GM12878 (cell line): ENCODE measurements around the gene HSPA1A. TPM values are rescaled to one million over a fixed set of nuclear protein-coding genes. Genes with fewer than 3 reads are reported as not detected.

Source experiments
- ATAC-seq: fragments of 200-7000 bp; cut with Tn5 transposase; 3 replicates; pipeline ENCODE4 v1.9.1; 2020; ENCODE audit warnings: mild to moderate bottlenecking, moderate library complexity
- BruUV-seq: library from RNA; stranded (reverse); fragments of 400-500 nt; replicated peaks from 2 replicates; lab custom pipeline; 2021; lab: Mats Ljungman, UMichigan
- CTCF ChIA-PET: fragments of 300-600 bp; sonication (Branson Sonifier 250); formaldehyde crosslinking; extraction: SDS; loops from one replicate; lab custom pipeline; 2021; ENCODE audit warnings: inconsistent platforms; lab: Yijun Ruan, JAX
- POLR2A ChIA-PET: fragments of 350-600 bp; formaldehyde crosslinking; extraction: SDS; loops from one replicate; lab custom pipeline; 2021; ENCODE audit warnings: inconsistent platforms; lab: Charles Lee
- RAD21 ChIA-PET: fragments of 300-600 bp; sonication (Branson Sonifier 250); formaldehyde crosslinking; loops from one replicate; lab custom pipeline; 2023; ENCODE audit warnings: antibody characterized with exemption; ENCODE audit not compliant: unreplicated experiment; lab: Charles Lee
- SMC1A ChIA-PET: fragments of 300-600 bp; sonication (Branson Sonifier 250); formaldehyde crosslinking; loops from one replicate; lab custom pipeline; 2023; ENCODE audit not compliant: unreplicated experiment, uncharacterized antibody; lab: Charles Lee
- DNase-seq: peaks from one replicate; pipeline ENCODE4 v3.0.0-alpha.2; 2011; ENCODE audit warnings: low read depth, low spot score
- FAIRE-seq: peaks from 3 replicates; lab custom pipeline; 2011; peaks lifted over from hg19 to GRCh38; lab: Jason Lieb, UNC
- H2AFZ ChIP-seq: 2 replicates; pipeline ENCODE4 v1.6.0; 2011; ENCODE audit warnings: low read depth, low read length, control low read depth; ENCODE audit not compliant: control insufficient read depth
- H3K27ac ChIP-seq: 2 replicates; pipeline ENCODE4 v1.5.1; 2011; ENCODE audit warnings: control low read depth; ENCODE audit not compliant: control insufficient read depth, insufficient read depth
- H3K27me3 ChIP-seq, 2 experiments: replicated peaks in 1 of 2; 2 replicates each; pipeline versions ENCODE4 v1.6.0 to v1.6.1; 2011; ENCODE audit warnings: low read length in 1 of 2; ENCODE audit not compliant: control insufficient read depth in 2 of 2, insufficient read depth in 2 of 2
- H3K36me3 ChIP-seq, 2 experiments: 2 replicates each; pipeline ENCODE4 v1.5.1; 2011; ENCODE audit warnings: low read length in 1 of 2; ENCODE audit not compliant: control insufficient read depth in 2 of 2, insufficient read depth in 2 of 2
- H3K4me1 ChIP-seq: 2 replicates; pipeline ENCODE4 v1.6.1; 2011; ENCODE audit warnings: mild to moderate bottlenecking, low read length, moderate library complexity, mixed read lengths; ENCODE audit not compliant: control insufficient read depth, insufficient read depth
- H3K4me2 ChIP-seq: 2 replicates; pipeline ENCODE4 v1.6.0; 2011; ENCODE audit warnings: control low read depth; ENCODE audit not compliant: control insufficient read depth, insufficient read depth
- H3K4me3 ChIP-seq: fragments of 200-600 bp; sonication (generic); 2 replicates; pipeline ENCODE4 v1.5.1; 2016
- H3K79me2 ChIP-seq: 2 replicates; pipeline ENCODE4 v1.6.0; 2011; ENCODE audit warnings: low read length; ENCODE audit not compliant: control insufficient read depth, insufficient read depth
- H3K9ac ChIP-seq: 2 replicates; pipeline ENCODE4 v1.8.0; 2011; ENCODE audit warnings: low read length, control low read depth, mixed read lengths; ENCODE audit not compliant: control insufficient read depth, insufficient read depth
- H3K9me3 ChIP-seq: replicated peaks from 3 replicates; pipeline ENCODE4 v1.5.1; 2011; ENCODE audit warnings: mild to moderate bottlenecking, low read length; ENCODE audit not compliant: control insufficient read depth, insufficient read depth
- H4K20me1 ChIP-seq: 2 replicates; pipeline ENCODE4 v1.6.0; 2011; ENCODE audit not compliant: control insufficient read depth, insufficient read depth
- HDGF ChIP-seq: fragments of 450-650 bp; IDR thresholded peaks from 2 replicates; pipeline ENCODE4 v1.6.1; 2016; ENCODE audit warnings: antibody characterized with exemption
- IKZF1 ChIP-seq: fragments of 450-650 bp; conservative IDR thresholded peaks from 2 replicates; pipeline ENCODE4 v1.6.1; 2017; ENCODE audit warnings: antibody characterized with exemption, mild to moderate bottlenecking
- IRF4 ChIP-seq: IDR thresholded peaks from 2 replicates; pipeline ENCODE4 v1.6.1; 2011; ENCODE audit warnings: low read depth, low read length
- LARP7 ChIP-seq: fragments of 450-650 bp; IDR thresholded peaks from 2 replicates; pipeline ENCODE4 v1.6.1; 2017; ENCODE audit warnings: mild to moderate bottlenecking
- MXI1 ChIP-seq: fragments of 150-350 bp; IDR thresholded peaks from 2 replicates; pipeline ENCODE4 v1.6.1; 2011; ENCODE audit warnings: low read depth, mild to moderate bottlenecking, inconsistent platforms, low read length, improper control_type of control experiment
- NFXL1 ChIP-seq: fragments of 450-650 bp; IDR thresholded peaks from 2 replicates; pipeline ENCODE4 v1.6.1; 2017; ENCODE audit warnings: antibody characterized with exemption, mild to moderate bottlenecking, borderline replicate concordance
- RB1 ChIP-seq: fragments of 450-650 bp; formaldehyde crosslinking; IDR thresholded peaks from 2 replicates; pipeline ENCODE4 v1.6.1; 2017; ENCODE audit warnings: mild to moderate bottlenecking, borderline replicate concordance
- SMAD5 ChIP-seq: IDR thresholded peaks from 2 replicates; pipeline ENCODE4 v1.6.1; 2016; ENCODE audit warnings: antibody characterized with exemption, low read depth
- SMC3 ChIP-seq: IDR thresholded peaks from 2 replicates; pipeline ENCODE4 v1.6.1; 2011; ENCODE audit warnings: low read length, improper control_type of control experiment, borderline replicate concordance
- SREBF2 ChIP-seq: IDR thresholded peaks from 2 replicates; pipeline ENCODE4 v1.6.1; 2012; ENCODE audit warnings: mild to moderate bottlenecking, low read length
- TAF1 ChIP-seq: IDR thresholded peaks from 2 replicates; pipeline ENCODE4 v1.6.1; 2011; ENCODE audit warnings: mild to moderate bottlenecking, low read depth, low read length, borderline replicate concordance
- WGBS: methylation state at CpG from one replicate; pipeline ENCODE4 v1.1.6; 2016; ENCODE audit warnings: low lambda C conversion rate; ENCODE audit not compliant: insufficient replicate concordance, insufficient coverage; ENCODE audit errors: missing lambda C conversion rate; 5-methylcytosine and 5-hydroxymethylcytosine counted together
- in situ Hi-C: fragments of 300-500 bp; cut with MboI; formaldehyde crosslinking; loops from 9 replicates; pipeline ENCODE4 v1.14.3; 2018; ENCODE audit warnings: mixed read lengths
- intact Hi-C: fragments of 100-400 bp; cut with micrococcal nuclease; formaldehyde crosslinking; loops from one replicate; pipeline ENCODE4 v1.14.2; 2022; ENCODE audit not compliant: unreplicated experiment
- polyA plus RNA-seq, 11 experiments: library from polyadenylated mRNA; depleted of rRNA in 4 of 11; unstranded in 6 of 11; stranded (reverse) in 5 of 11; fragments of >200 nt; fragmentation: Nextera tagmentation in 4 of 11; fragmentation: Illumina TruSeq in 1 of 11; extraction: Ambion mirVana in 4 of 11; extraction: Trizol in 1 of 11; gene quantifications; 1 replicate in 1 of 11; 2 replicates in 10 of 11; pipeline versions ENCODE4 v1.2.1 to v1.2.3, GENCODE V29; 2011 to 2016; ENCODE audit warnings: inconsistent platforms in 2 of 11, missing spikeins in 2 of 11, low read depth in 1 of 11
- total RNA-seq, 4 experiments: library from RNA; depleted of rRNA in 3 of 4; stranded (reverse); fragments of >200 nt in 3 of 4; fragmentation: Illumina TruSeq in 1 of 4; extraction: Trizol in 1 of 4; gene quantifications; 2 replicates each; pipeline versions ENCODE4 v1.2.1 to v1.2.3, GENCODE V29; 2013 to 2021
- TF ChIP-seq, protein P1 (sequence below): IDR thresholded peaks from 2 replicates; pipeline ENCODE4 v1.6.1; 2011; ENCODE audit warnings: borderline replicate concordance, low read depth, mild to moderate bottlenecking, moderate library complexity, low read length; ENCODE audit not compliant: insufficient read depth, poor library complexity, severe bottlenecking
- TF ChIP-seq, protein P2 (sequence below): IDR thresholded peaks from 2 replicates; pipeline ENCODE4 v1.6.1; 2011; ENCODE audit warnings: borderline replicate concordance, low read depth, mild to moderate bottlenecking, moderate library complexity, mixed read lengths, low read length; ENCODE audit not compliant: insufficient read depth; ENCODE audit errors: extremely low read length

Gene HSPA1A
- total and polyA plus RNA-seq, 10 of the 15 experiments (the other 5 are each of a cell fraction or from before 2014, with no cell fraction given), result 0.29 to 51.8 (median 17.5) TPM

DNA sequence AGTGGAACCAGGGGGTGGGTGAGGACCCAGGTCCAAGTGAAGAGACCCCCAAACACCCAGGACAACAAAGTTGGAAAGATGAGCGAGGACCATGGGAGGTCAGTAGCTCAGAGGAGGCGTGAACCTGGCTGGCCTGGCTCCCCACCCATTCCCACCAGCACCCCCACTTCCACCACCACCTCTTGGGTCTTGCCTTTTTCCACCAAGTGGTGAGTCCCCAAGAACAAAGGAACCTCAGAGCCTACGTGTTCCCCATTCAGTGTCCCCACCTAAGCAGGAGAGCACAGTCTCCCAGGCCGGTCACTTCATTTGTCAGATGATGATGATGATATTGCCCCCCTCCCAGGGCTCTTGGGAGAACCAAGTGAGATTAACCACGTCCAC, 37.7 kb upstream of the HSPA1A start (continued):
- TF ChIP-seq SMAD5 (no peak), IKZF1 (no peak)

DNA sequence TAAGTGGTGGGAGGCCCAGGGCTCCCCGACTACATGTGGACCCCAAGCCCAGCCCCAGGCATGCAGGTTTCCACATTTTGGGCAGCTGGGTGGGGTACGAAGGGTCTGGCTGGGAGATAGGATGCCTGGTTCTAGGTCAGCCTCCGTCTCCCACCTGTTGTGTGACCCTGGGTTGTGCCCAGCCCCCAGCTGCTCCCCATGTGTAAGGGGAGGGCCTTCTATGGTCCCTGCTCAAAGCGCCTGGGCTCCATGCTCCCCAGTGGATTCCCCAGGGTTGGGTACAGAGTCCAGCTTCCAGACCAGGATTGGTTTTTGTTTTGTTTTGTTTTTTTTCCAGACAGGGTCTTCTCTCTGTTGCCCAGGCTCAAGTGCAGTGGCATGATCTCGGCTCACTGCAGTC, 37.1 kb upstream of the HSPA1A start:
- H3K79me2 ChIP-seq, result no peaks in the 10 kb centered on the region
- no peak overlapping the region for H3K4me2 ChIP-seq
- ChIA-PET SMC1A (interaction anchor here (1.1 to 1.2 kb wide), 4 partner anchors 8 to 83 kb away, joined by 3 to 6 read pairs (median 4); partner anchors contain the start of gene VARS1), CTCF (interaction anchor here (1.9 to 4.1 kb wide), 3 partner anchors 10 to 17 kb away, joined by 6 to 12 read pairs (median 8); partner anchors contain the start of gene VARS1), RAD21 (interaction anchor here (1.1 to 2.1 kb wide), 2 partner anchors 18 to 52 kb away, joined by 3 to 8 read pairs; no protein-coding TSS in a partner anchor), POLR2A (interaction anchor here (1.0 to 3.2 kb wide), 7 partner anchors 12 to 114 kb away, joined by 3 to 12 read pairs (median 5); partner anchors contain the start of genes HSPA1A, HSPA1L, LSM2 and VARS1)
- peaks cover 18% of the 10 kb centered on the region for H3K4me1 ChIP-seq
- H3K9me3 ChIP-seq, result no peaks in the 10 kb centered on the region
- ATAC-seq (no peak), FAIRE-seq (no peak), DNase-seq (no peak)
- TF ChIP-seq RB1 (no peak), NFXL1 (no peak), LARP7 (no peak), MXI1 (no peak), TAF1 (no peak), SMC3 (no peak), IRF4 (no peak), SREBF2 (no peak), HDGF (no peak)
- TF ChIP-seq, protein P1, sequence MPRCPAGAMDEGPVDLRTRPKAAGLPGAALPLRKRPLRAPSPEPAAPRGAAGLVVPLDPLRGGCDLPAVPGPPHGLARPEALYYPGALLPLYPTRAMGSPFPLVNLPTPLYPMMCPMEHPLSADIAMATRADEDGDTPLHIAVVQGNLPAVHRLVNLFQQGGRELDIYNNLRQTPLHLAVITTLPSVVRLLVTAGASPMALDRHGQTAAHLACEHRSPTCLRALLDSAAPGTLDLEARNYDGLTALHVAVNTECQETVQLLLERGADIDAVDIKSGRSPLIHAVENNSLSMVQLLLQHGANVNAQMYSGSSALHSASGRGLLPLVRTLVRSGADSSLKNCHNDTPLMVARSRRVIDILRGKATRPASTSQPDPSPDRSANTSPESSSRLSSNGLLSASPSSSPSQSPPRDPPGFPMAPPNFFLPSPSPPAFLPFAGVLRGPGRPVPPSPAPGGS, result no peak
- TF ChIP-seq, protein P2, sequence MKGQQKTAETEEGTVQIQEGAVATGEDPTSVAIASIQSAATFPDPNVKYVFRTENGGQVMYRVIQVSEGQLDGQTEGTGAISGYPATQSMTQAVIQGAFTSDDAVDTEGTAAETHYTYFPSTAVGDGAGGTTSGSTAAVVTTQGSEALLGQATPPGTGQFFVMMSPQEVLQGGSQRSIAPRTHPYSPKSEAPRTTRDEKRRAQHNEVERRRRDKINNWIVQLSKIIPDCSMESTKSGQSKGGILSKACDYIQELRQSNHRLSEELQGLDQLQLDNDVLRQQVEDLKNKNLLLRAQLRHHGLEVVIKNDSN, result no peak
- in situ Hi-C loops, result no loop called here
- no peak overlapping the region for H3K27ac ChIP-seq
- H4K20me1 ChIP-seq, result no peaks in the 10 kb centered on the region
- WGBS, result 91% methylated on average over 5 of the region's 5 CpGs
- no TSS peak for BruUV-seq
- no peak overlapping the region for H3K9ac ChIP-seq
- intact Hi-C loops, result loop anchor here (10.0 kb wide), 1 partner anchor 47 kb away; the partner anchor contains the start of gene HSPA1B
- no peaks in the 10 kb centered on the region for H3K27me3 ChIP-seq
- no peak overlapping the region for H2AFZ ChIP-seq
- no peak overlapping the region for H3K4me3 ChIP-seq
- H3K36me3 ChIP-seq, result peaks cover 0 to 34% of the 10 kb centered on the region in 2 experiments; a peak in 3 of 4 replicates
